Tibial artery (tissue), 4 donors: ENCODE data around the gene TCF4.

ENCODE experiments used
- DNase-seq, 2 donors: peaks; one replicate each; pipeline ENCODE4 v3.0.0-alpha.2; 2019
- H3K27ac ChIP-seq, 2 donors: fragments of 200-600 bp; sonication (generic) in 1 of 2; 1 replicate in 1 of 2; 2 replicates in 1 of 2; pipeline ENCODE4 v1.5.1; 2018 to 2019; ENCODE audit warnings: mild to moderate bottlenecking in 1 of 2
- H3K27me3 ChIP-seq, 2 donors: fragments of 200-600 bp; sonication (generic) in 1 of 2; one replicate each; pipeline versions ENCODE4 v1.5.1 to v1.6.0; 2016 to 2019
- H3K36me3 ChIP-seq, 3 donors: fragments of 200-600 bp; sonication (generic) in 2 of 3; one replicate each; pipeline ENCODE4 v1.5.1; 2016 to 2019; ENCODE audit warnings: mild to moderate bottlenecking in 2 of 3
- H3K4me1 ChIP-seq, 4 donors: fragments of 200-600 bp; sonication (generic) in 2 of 4; 1 replicate in 3 of 4; 2 replicates in 1 of 4; pipeline ENCODE4 v1.5.1; 2016 to 2019
- H3K4me3 ChIP-seq, 2 donors: fragments of 200-600 bp; sonication (generic) in 1 of 2; 1 replicate in 1 of 2; 2 replicates in 1 of 2; pipeline ENCODE4 v1.5.1; 2018 to 2019; ENCODE audit warnings: mild to moderate bottlenecking in 2 of 2
- H3K9me3 ChIP-seq, 3 donors: fragments of 200-600 bp; sonication (generic) in 1 of 3; one replicate each; pipeline ENCODE4 v1.5.1; 2016 to 2019
- intact Hi-C: fragments of 100-400 bp; cut with DNase I; formaldehyde crosslinking; loops from one replicate; pipeline ENCODE4 v1.15.0; 2023; ENCODE audit warnings: low total_unique reads
- TF ChIP-seq, protein P1 (sequence below), 2 experiments: fragments of 200-600 bp in 1 of 2; fragments of 450-650 bp in 1 of 2; IDR thresholded peaks; one replicate each; pipeline ENCODE4 v1.5.1; 2017 to 2019; ENCODE audit warnings: antibody characterized with exemption in 2 of 2, mild to moderate bottlenecking in 1 of 2, moderate library complexity in 1 of 2

The TCF4 gene

DNA sequence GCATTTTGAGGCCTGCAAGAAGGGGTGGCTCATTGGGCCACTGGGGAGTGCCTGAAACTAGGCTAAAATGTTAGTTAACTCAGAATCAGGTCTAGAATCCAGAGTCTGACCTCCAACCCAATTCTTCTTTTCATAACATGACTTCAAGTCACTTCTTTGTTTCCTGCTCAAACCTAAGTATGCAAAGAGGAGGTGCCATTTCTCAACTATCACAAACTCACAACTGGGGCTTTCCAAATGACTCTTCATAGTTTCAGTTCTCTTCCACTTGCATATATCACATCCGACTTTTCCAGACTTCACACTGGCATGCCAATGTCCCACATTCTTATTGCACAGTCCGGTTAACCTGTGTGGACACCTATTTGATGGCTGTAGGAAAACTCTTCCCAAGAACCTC, 211.6 kb downstream of the TCF4 start:
- intact Hi-C loops = no loop called here
- Histone ChIP-seq H3K27me3 (no peaks in the 10 kb centered on the region), H3K9me3 (peaks cover 0 to 6% (median 0%) of the 10 kb centered on the region in 3 donors), H3K4me1 (no peaks in the 10 kb centered on the region), H3K36me3 (no peaks in the 10 kb centered on the region), H3K4me3 (no peak overlapping the region), H3K27ac (no peak overlapping the region)
- TF ChIP-seq, protein P1, sequence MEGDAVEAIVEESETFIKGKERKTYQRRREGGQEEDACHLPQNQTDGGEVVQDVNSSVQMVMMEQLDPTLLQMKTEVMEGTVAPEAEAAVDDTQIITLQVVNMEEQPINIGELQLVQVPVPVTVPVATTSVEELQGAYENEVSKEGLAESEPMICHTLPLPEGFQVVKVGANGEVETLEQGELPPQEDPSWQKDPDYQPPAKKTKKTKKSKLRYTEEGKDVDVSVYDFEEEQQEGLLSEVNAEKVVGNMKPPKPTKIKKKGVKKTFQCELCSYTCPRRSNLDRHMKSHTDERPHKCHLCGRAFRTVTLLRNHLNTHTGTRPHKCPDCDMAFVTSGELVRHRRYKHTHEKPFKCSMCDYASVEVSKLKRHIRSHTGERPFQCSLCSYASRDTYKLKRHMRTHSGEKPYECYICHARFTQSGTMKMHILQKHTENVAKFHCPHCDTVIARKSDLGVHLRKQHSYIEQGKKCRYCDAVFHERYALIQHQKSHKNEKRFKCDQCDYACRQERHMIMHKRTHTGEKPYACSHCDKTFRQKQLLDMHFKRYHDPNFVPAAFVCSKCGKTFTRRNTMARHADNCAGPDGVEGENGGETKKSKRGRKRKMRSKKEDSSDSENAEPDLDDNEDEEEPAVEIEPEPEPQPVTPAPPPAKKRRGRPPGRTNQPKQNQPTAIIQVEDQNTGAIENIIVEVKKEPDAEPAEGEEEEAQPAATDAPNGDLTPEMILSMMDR (IDR thresholded peaks at IDR 0.05) = no peak
- no peak for DNase-seq

DNA sequence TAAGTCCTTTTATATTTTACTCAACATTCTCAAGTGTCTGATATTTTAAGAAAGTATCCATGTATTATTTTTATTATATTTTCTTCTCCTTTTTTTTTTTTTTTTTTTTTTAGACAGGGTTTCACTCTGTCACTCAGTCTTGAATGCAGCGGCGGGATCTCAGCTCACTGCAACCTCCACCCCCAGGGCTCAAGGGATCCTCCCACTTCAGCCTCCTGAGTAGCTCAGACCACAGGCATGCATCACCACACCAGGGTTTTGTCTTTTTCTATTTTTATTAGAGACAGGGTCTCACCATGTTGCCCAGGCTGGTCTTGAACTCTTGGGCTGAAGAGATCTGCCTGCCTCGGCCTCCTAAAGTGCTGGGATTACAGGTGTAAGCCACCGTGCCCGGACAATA, 212.1 kb downstream of the TCF4 start:
- H3K36me3 ChIP-seq = no peaks in the 10 kb centered on the region
- no peaks in the 10 kb centered on the region for H3K27me3 ChIP-seq
- H3K4me3 ChIP-seq = no peak overlapping the region
- H3K4me1 ChIP-seq = no peaks in the 10 kb centered on the region
- TF ChIP-seq, protein P1 (IDR thresholded peaks at IDR 0.05) = no peak
- H3K9me3 ChIP-seq = peaks cover 0 to 6% (median 0%) of the 10 kb centered on the region in 3 donors
- intact Hi-C loops = no loop called here
- no peak overlapping the region for H3K27ac ChIP-seq
- DNase-seq = no peak

DNA sequence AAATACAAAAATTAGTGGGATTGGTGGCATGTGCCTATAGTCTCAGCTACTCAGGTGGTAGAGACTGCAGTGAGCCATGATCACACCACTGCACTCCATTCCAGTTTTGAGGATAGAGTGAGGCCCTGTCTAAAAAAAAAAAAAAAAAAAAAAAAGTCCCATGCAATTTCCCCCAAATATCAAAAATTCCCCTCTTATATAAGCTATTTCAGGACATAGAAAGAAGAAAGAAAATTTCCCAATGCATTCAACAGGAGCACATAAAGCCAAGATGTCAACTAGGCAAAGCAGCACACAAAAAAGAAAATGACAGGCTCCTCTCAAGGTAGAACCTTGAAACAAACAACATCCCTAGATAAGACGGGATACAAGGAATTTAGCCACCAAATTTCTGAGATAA, 213.3 kb downstream of the TCF4 start:
- no peak overlapping the region for H3K27ac ChIP-seq
- no peaks in the 10 kb centered on the region for H3K27me3 ChIP-seq
- intact Hi-C loops = no loop called here
- H3K4me1 ChIP-seq = no peaks in the 10 kb centered on the region
- DNase-seq = no peak
- no peaks in the 10 kb centered on the region for H3K36me3 ChIP-seq
- peaks cover 0 to 6% (median 0%) of the 10 kb centered on the region in 3 donors for H3K9me3 ChIP-seq
- TF ChIP-seq, protein P1 (IDR thresholded peaks at IDR 0.05) = no peak
- H3K4me3 ChIP-seq = no peak overlapping the region

DNA sequence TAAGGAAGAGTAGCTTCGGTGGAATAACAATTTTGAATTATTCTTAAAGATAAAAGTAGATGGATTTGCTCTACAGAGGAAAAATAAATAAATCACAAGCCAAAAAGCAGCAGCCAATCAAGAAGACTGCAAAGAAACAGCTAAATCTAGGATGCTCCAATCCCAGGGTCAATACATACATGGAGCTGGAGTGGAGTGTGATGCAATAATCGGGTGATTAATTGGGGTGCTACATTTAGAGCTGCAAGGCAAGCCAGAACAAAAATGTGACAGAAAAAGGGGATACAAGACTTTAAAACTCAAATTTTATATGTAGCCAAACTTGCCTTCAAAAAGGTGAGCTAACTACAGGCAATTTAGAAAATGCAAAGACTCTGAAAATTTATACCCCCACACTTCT, 215.8 kb downstream of the TCF4 start:
- TF ChIP-seq, protein P1 (IDR thresholded peaks at IDR 0.05) = no peak
- DNase-seq = no peak
- intact Hi-C loops = no loop called here

DNA sequence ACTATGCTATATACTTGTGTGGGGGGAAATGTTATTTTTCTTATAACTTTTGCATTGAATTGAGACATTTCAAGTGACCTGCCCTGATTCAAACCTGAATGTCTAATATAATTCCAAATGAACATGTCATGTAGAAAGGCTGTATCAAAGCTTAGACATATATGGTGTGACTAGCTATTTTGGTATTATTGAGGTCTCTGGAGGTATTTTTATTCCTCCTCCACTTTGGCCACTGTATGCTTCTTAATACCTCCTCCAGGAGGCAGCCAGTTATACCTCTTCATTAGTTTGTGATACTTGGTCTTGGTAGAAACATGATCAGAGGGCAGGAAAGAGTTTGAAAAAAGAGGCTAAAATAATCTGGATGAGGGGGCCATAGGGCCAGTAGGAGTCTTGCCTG, 217.1 kb downstream of the TCF4 start:
- no peaks in the 10 kb centered on the region for H3K4me1 ChIP-seq
- H3K27me3 ChIP-seq = no peaks in the 10 kb centered on the region
- H3K36me3 ChIP-seq = no peaks in the 10 kb centered on the region
- peaks cover 0 to 6% (median 0%) of the 10 kb centered on the region in 3 donors for H3K9me3 ChIP-seq
- no peak for DNase-seq
- H3K27ac ChIP-seq = no peak overlapping the region
- no peak overlapping the region for H3K4me3 ChIP-seq
- TF ChIP-seq, protein P1 (IDR thresholded peaks at IDR 0.05) = no peak
- intact Hi-C loops = no loop called here

More for the DNA sequence above, 215.8 kb downstream of the TCF4 start:
- no peaks in the 10 kb centered on the region for H3K36me3 ChIP-seq
- H3K4me3 ChIP-seq = no peak overlapping the region
- no peak overlapping the region for H3K27ac ChIP-seq
- H3K9me3 ChIP-seq = peaks cover 0 to 6% (median 0%) of the 10 kb centered on the region in 3 donors
- H3K27me3 ChIP-seq = no peaks in the 10 kb centered on the region
- no peaks in the 10 kb centered on the region for H3K4me1 ChIP-seq

DNA sequence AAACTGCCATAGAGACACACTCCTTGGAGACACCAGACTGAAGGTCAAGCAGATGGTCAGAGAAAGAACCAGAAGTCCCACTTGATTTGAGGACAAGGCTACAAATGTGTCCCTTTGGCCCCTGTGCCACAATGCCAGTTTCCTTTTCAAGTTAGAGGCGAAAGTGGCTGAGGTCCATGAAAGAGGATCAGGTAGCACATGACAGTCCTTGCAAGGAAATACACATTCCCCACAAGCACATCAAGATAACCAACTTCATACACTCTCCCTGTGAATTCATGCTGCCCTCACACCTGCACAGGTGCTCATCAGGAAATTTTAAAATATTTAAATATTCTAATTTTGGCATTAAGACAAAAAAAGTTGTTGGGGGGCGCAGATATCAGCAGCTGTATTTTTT, 218.6 kb downstream of the TCF4 start:
- Histone ChIP-seq H3K4me1 (no peaks in the 10 kb centered on the region), H3K36me3 (no peaks in the 10 kb centered on the region)
- TF ChIP-seq, protein P1 (IDR thresholded peaks at IDR 0.05) = no peak

More for the DNA sequence above, 218.6 kb downstream of the TCF4 start:
- intact Hi-C loops = no loop called here
- Histone ChIP-seq H3K9me3 (peaks cover 0 to 6% (median 0%) of the 10 kb centered on the region in 3 donors), H3K27ac (no peak overlapping the region), H3K4me3 (no peak overlapping the region), H3K27me3 (no peaks in the 10 kb centered on the region)
- DNase-seq = no peak
